OCI-LY3 (cell line): Measurements from ENCODE around the gene UNC93B1.

Source experiments
- CTCF ChIP-seq: fragments of 200-600, 300-600 bp; sonication (generic); IDR thresholded peaks from 2 replicates; pipeline ENCODE4 v1.5.1; 2014; ENCODE audit warnings: antibody characterized with exemption, low read length, low read depth
- EZH2phosphoT487 ChIP-seq: fragments of 200-600 bp; shearing (Covaris generic); IDR thresholded peaks from 2 replicates; pipeline ENCODE4 v1.6.1; 2018; ENCODE audit warnings: antibody characterized with exemption, mixed run types, low read depth

GRCh38 chr11:68014157-68014946, 10.5 kb upstream of the UNC93B1 start:
- TF ChIP-seq CTCF (no peak), EZH2phosphoT487 (no peak)
